GM21381 (cell line): ENCODE measurements around the gene THSD7A.

Source experiments
- ATAC-seq: cut with Tn5 transposase; IDR thresholded peaks from one replicate; pipeline ENCODE4 v1.9.1; 2021; ENCODE audit warnings: mild to moderate bottlenecking, moderate library complexity; ENCODE audit not compliant: unreplicated experiment

THSD7A gene

GRCh38 chr7:11648980-11649379, 183.0 kb downstream of the THSD7A start:
- no peak for ATAC-seq

GRCh38 chr7:11648101-11648500, 183.9 kb downstream of the THSD7A start:
- ATAC-seq: no peak

GRCh38 chr7:11642841-11643240, 189.2 kb downstream of the THSD7A start:
- no peak for ATAC-seq

GRCh38 chr7:11642276-11642675, 189.7 kb downstream of the THSD7A start:
- ATAC-seq: no peak

GRCh38 chr7:11638011-11638774, 193.8 kb downstream of the THSD7A start:
- no peak for ATAC-seq

GRCh38 chr7:11636274-11636673, 195.7 kb downstream of the THSD7A start:
- ATAC-seq: no peak

- no peak for ATAC-seq
Measured at GRCh38 chr7:11633310-11633709, 198.7 kb downstream of the THSD7A start.

GRCh38 chr7:11630355-11630754, 201.6 kb downstream of the THSD7A start:
- ATAC-seq: no peak

GRCh38 chr7:11625669-11626068, 206.3 kb downstream of the THSD7A start:
- ATAC-seq: no peak

- ATAC-seq: no peak
Measured at GRCh38 chr7:11623093-11623678, 208.8 kb downstream of the THSD7A start.

- ATAC-seq: no peak
Measured at GRCh38 chr7:11620406-11621253, 211.4 kb downstream of the THSD7A start.

- ATAC-seq: no peak
Measured at GRCh38 chr7:11616466-11616865, 215.5 kb downstream of the THSD7A start.

GRCh38 chr7:11615174-11615573, 216.8 kb downstream of the THSD7A start:
- ATAC-seq: no peak

GRCh38 chr7:11613292-11613930, 218.6 kb downstream of the THSD7A start:
- peak; percentile 54 for ATAC-seq

GRCh38 chr7:11612737-11613136, 219.3 kb downstream of the THSD7A start:
- ATAC-seq: no peak

GRCh38 chr7:11609096-11609670, 222.8 kb downstream of the THSD7A start:
- no peak for ATAC-seq

GRCh38 chr7:11607686-11608085, 224.3 kb downstream of the THSD7A start:
- no peak for ATAC-seq

GRCh38 chr7:11605749-11606148, 226.2 kb downstream of the THSD7A start:
- ATAC-seq: no peak

GRCh38 chr7:11604505-11604904, 227.5 kb downstream of the THSD7A start:
- ATAC-seq: no peak

- no peak for ATAC-seq
Measured at GRCh38 chr7:11601761-11602160, 230.2 kb downstream of the THSD7A start.

- ATAC-seq: no peak
Measured at GRCh38 chr7:11593322-11593721, 238.7 kb downstream of the THSD7A start.
